HG03521 (cell line): Measurements from ENCODE around the gene B3GNT9.

Experiments used
- ATAC-seq: cut with Tn5 transposase; IDR thresholded peaks from one replicate; pipeline ENCODE4 v1.9.1; 2021; ENCODE audit warnings: mild to moderate bottlenecking, moderate library complexity; ENCODE audit not compliant: unreplicated experiment

Gene B3GNT9

GRCh38 chr16:67150833-67151396 lies at the start of gene B3GNT9:
Gene B3GNT9 (minus strand): TSS chr16:67150998. CDS start chr16:67150485, 513 bp downstream.
- no peak for ATAC-seq

GRCh38 chr16:67200491-67200890 lies 49.7 kb upstream of the B3GNT9 start:
- ATAC-seq: no peak

- no peak for ATAC-seq
Observed at GRCh38 chr16:67199808-67200198, 49.0 kb upstream of the B3GNT9 start.

- ATAC-seq: no peak
Observed at GRCh38 chr16:67199011-67199807, 48.4 kb upstream of the B3GNT9 start, which contains the start of gene ELMO3. Gene ELMO3 (plus strand): TSS chr16:67199131. CDS start chr16:67199327, 196 bp downstream.

- ATAC-seq: no peak
Observed at GRCh38 chr16:67198238-67198734, 47.5 kb upstream of the B3GNT9 start.

- no peak for ATAC-seq
Observed at GRCh38 chr16:67197704-67198103, 46.9 kb upstream of the B3GNT9 start.

GRCh38 chr16:67196881-67197280 lies 46.1 kb upstream of the B3GNT9 start:
- ATAC-seq: no peak

GRCh38 chr16:67195676-67196075 lies 44.9 kb upstream of the B3GNT9 start:
- no peak for ATAC-seq

- no peak for ATAC-seq
Observed at GRCh38 chr16:67194260-67194659, 43.5 kb upstream of the B3GNT9 start.

GRCh38 chr16:67193536-67193935 lies 42.7 kb upstream of the B3GNT9 start:
- no peak for ATAC-seq

GRCh38 chr16:67192781-67193361 lies 42.1 kb upstream of the B3GNT9 start:
- ATAC-seq: peak; percentile 1

- peak; percentile 85 for ATAC-seq
Observed at GRCh38 chr16:67191995-67192681, 41.3 kb upstream of the B3GNT9 start, which contains the start of gene E2F4. Gene E2F4 (plus strand): TSS chr16:67192155. CDS start chr16:67192228, 73 bp downstream.

- no peak for ATAC-seq
Observed at GRCh38 chr16:67191411-67191994, 40.7 kb upstream of the B3GNT9 start.

GRCh38 chr16:67190448-67191399 lies 39.9 kb upstream of the B3GNT9 start:
- ATAC-seq: no peak

GRCh38 chr16:67190041-67190440 lies 39.2 kb upstream of the B3GNT9 start, which contains the start of gene EXOC3L1:
Gene EXOC3L1 (minus strand): TSS chr16:67190136. CDS start chr16:67189676, 460 bp downstream.
- no peak for ATAC-seq

GRCh38 chr16:67188798-67189197 lies 38.0 kb upstream of the B3GNT9 start:
- ATAC-seq: no peak

- no peak for ATAC-seq
Observed at GRCh38 chr16:67188323-67188722, 37.5 kb upstream of the B3GNT9 start.

- ATAC-seq: no peak
Observed at GRCh38 chr16:67187175-67187890, 36.5 kb upstream of the B3GNT9 start.

GRCh38 chr16:67186550-67186950 lies 35.8 kb upstream of the B3GNT9 start:
- ATAC-seq: no peak
